GM23248 (cell line): ENCODE data around the gene CAMTA1. TPM values are rescaled to one million over a fixed set of nuclear protein-coding genes. Genes with fewer than 3 reads are reported as not detected.

Experiments used
- DNase-seq: peaks from one replicate; pipeline ENCODE4 v3.0.0-alpha.2; 2015
- H2AFZ ChIP-seq: fragments of 200-600 bp; sonication (generic); 2 replicates; pipeline ENCODE4 v1.6.1; 2016; ENCODE audit warnings: antibody characterized with exemption
- H3F3A ChIP-seq: fragments of 200-600 bp; sonication (generic); 2 replicates; pipeline ENCODE4 v1.6.1; 2016; ENCODE audit warnings: mild to moderate bottlenecking, antibody characterized with exemption, mixed run types; ENCODE audit not compliant: insufficient read depth
- H3K27ac ChIP-seq: fragments of 200-600 bp; sonication (generic); 2 replicates; pipeline ENCODE4 v1.5.1; 2016; ENCODE audit warnings: mild to moderate bottlenecking
- H3K27me3 ChIP-seq: fragments of 200-600 bp; sonication (generic); replicated peaks from 2 replicates; pipeline ENCODE4 v1.6.1; 2016; ENCODE audit warnings: mild to moderate bottlenecking; ENCODE audit not compliant: insufficient read depth
- H3K36me3 ChIP-seq: fragments of 200-600 bp; sonication (generic); 2 replicates; pipeline ENCODE4 v1.6.1; 2016; ENCODE audit warnings: low read depth, mild to moderate bottlenecking
- H3K4me1 ChIP-seq: fragments of 200-600 bp; sonication (generic); 2 replicates; pipeline ENCODE4 v1.6.1; 2016; ENCODE audit warnings: mild to moderate bottlenecking; ENCODE audit not compliant: insufficient read depth
- H3K4me2 ChIP-seq: fragments of 200-600 bp; sonication (generic); one replicate; pipeline ENCODE4 v1.6.1; 2016; ENCODE audit warnings: mild to moderate bottlenecking; ENCODE audit not compliant: unreplicated experiment
- H3K4me3 ChIP-seq: fragments of 200-600 bp; sonication (generic); 2 replicates; pipeline ENCODE4 v1.5.1; 2016; ENCODE audit warnings: mild to moderate bottlenecking
- H3K79me2 ChIP-seq: fragments of 200-600 bp; sonication (generic); 2 replicates; pipeline ENCODE4 v1.6.1; 2016; ENCODE audit warnings: mild to moderate bottlenecking; ENCODE audit not compliant: insufficient read depth
- H3K9ac ChIP-seq: fragments of 200-600 bp; sonication (generic); 2 replicates; pipeline ENCODE4 v1.6.1; 2016; ENCODE audit warnings: mild to moderate bottlenecking
- H3K9me2 ChIP-seq: fragments of 200-600 bp; sonication (generic); 2 replicates; pipeline ENCODE4 v1.6.1; 2016; ENCODE audit warnings: mixed run types, mild to moderate bottlenecking, moderate library complexity; ENCODE audit not compliant: insufficient read depth
- H3K9me3 ChIP-seq: fragments of 200-600 bp; sonication (generic); one replicate; pipeline ENCODE4 v1.6.1; 2017; ENCODE audit warnings: low read depth
- H4K20me1 ChIP-seq: fragments of 200-600 bp; sonication (generic); 2 replicates; pipeline ENCODE4 v1.6.0; 2016; ENCODE audit not compliant: insufficient read depth
- EZH2 ChIP-seq: fragments of 200-600 bp; sonication (generic); IDR thresholded peaks from 2 replicates; pipeline ENCODE4 v1.6.1; 2018; ENCODE audit warnings: antibody characterized with exemption, mild to moderate bottlenecking; ENCODE audit not compliant: insufficient read depth, poor library complexity, severe bottlenecking
- EZH2phosphoT487 ChIP-seq: fragments of 200-600 bp; sonication (generic); IDR thresholded peaks from 2 replicates; pipeline ENCODE4 v1.6.1; 2018; ENCODE audit warnings: antibody characterized with exemption, moderate library complexity, mild to moderate bottlenecking, low read depth; ENCODE audit not compliant: insufficient read depth
- WGBS, 2 experiments: methylation state at CpG; one replicate each; pipeline ENCODE4 v1.1.6; 2015 to 2017; ENCODE audit warnings: low lambda C conversion rate in 2 of 2, low coverage in 1 of 2; ENCODE audit errors: missing lambda C conversion rate in 2 of 2; 5-methylcytosine and 5-hydroxymethylcytosine counted together
- in situ Hi-C: fragments of 300-500 bp; cut with MboI; formaldehyde crosslinking; loops from 2 replicates; pipeline ENCODE4 v1.15.0; 2020
- polyA plus RNA-seq: library from polyadenylated mRNA; unstranded; fragments of >200 nt; fragmentation: Nextera tagmentation; extraction: Ambion mirVana; gene quantifications from 2 replicates; pipeline ENCODE4 v1.2.1, GENCODE V29; 2016
- total RNA-seq: library from RNA; depleted of rRNA; stranded (reverse); fragments of >200 nt; shearing (Covaris generic); gene quantifications from 2 replicates; pipeline ENCODE4 v1.2.3, GENCODE V29; 2014

The CAMTA1 gene
- total and polyA plus RNA-seq, 2 experiments from 2014 or later: 50.1 to 165 TPM

- no peaks in the 10 kb centered on the region for H3K79me2 ChIP-seq
- no peaks in the 10 kb centered on the region for H4K20me1 ChIP-seq
- no peak overlapping the region for H3K27ac ChIP-seq
- H3K9ac ChIP-seq: no peak overlapping the region
- H3K27me3 ChIP-seq: no peaks in the 10 kb centered on the region
- no peaks in the 10 kb centered on the region for H3F3A ChIP-seq
- H3K9me3 ChIP-seq: no peaks in the 10 kb centered on the region
- TF ChIP-seq EZH2 (no peak), EZH2phosphoT487 (no peak)
- no peaks in the 10 kb centered on the region for H3K4me1 ChIP-seq
- H3K4me3 ChIP-seq: no peak overlapping the region
- no peaks in the 10 kb centered on the region for H3K9me2 ChIP-seq
- in situ Hi-C loops: no loop called here
- no peaks in the 10 kb centered on the region for H3K36me3 ChIP-seq
- 76 to 81% methylated on average over 3 of the region's 3 CpGs for WGBS, 2 experiments
- H3K4me2 ChIP-seq: no peak overlapping the region
- no peak for DNase-seq
- no peak overlapping the region for H2AFZ ChIP-seq
Measured at GRCh38 chr1:7345516-7345915, 560.3 kb downstream of the CAMTA1 start.

GRCh38 chr1:7346070-7346596 is 560.9 kb downstream of the CAMTA1 start:
- H2AFZ ChIP-seq: no peak overlapping the region
- no peaks in the 10 kb centered on the region for H3K36me3 ChIP-seq
- H3K79me2 ChIP-seq: no peaks in the 10 kb centered on the region
- H3K9me3 ChIP-seq: no peaks in the 10 kb centered on the region
- H3K4me2 ChIP-seq: no peak overlapping the region
- no peaks in the 10 kb centered on the region for H3F3A ChIP-seq
- no peaks in the 10 kb centered on the region for H3K27me3 ChIP-seq
- no peak overlapping the region for H3K9ac ChIP-seq
- no peak overlapping the region for H3K27ac ChIP-seq
- in situ Hi-C loops: no loop called here
- H3K4me1 ChIP-seq: no peaks in the 10 kb centered on the region
- H4K20me1 ChIP-seq: no peaks in the 10 kb centered on the region
- WGBS, 2 experiments: 93 to 96% methylated on average over 3 of the region's 3 CpGs
- no peak overlapping the region for H3K4me3 ChIP-seq
- TF ChIP-seq EZH2phosphoT487: no peak
- TF ChIP-seq EZH2: no peak
- DNase-seq: no peak
- H3K9me2 ChIP-seq: no peaks in the 10 kb centered on the region

GRCh38 chr1:7346600-7347570 is 561.6 kb downstream of the CAMTA1 start:
- H3K79me2 ChIP-seq: no peaks in the 10 kb centered on the region
- WGBS, 2 experiments: 86 to 87% methylated on average over 24 of the region's 24 CpGs
- H3K4me3 ChIP-seq: no peak overlapping the region
- H3K9ac ChIP-seq: no peak overlapping the region
- no peak for TF ChIP-seq EZH2phosphoT487
- no peak for TF ChIP-seq EZH2
- no peaks in the 10 kb centered on the region for H3F3A ChIP-seq
- no peak overlapping the region for H2AFZ ChIP-seq
- no peaks in the 10 kb centered on the region for H3K9me3 ChIP-seq
- H3K4me2 ChIP-seq: no peak overlapping the region
- no peaks in the 10 kb centered on the region for H3K9me2 ChIP-seq
- in situ Hi-C loops: no loop called here
- no peak for DNase-seq
- H3K27me3 ChIP-seq: no peaks in the 10 kb centered on the region
- H4K20me1 ChIP-seq: no peaks in the 10 kb centered on the region
- H3K36me3 ChIP-seq: no peaks in the 10 kb centered on the region
- H3K4me1 ChIP-seq: no peaks in the 10 kb centered on the region
- H3K27ac ChIP-seq: no peak overlapping the region

- no peak overlapping the region for H3K27ac ChIP-seq
- H3K4me1 ChIP-seq: no peaks in the 10 kb centered on the region
- no peak overlapping the region for H3K4me3 ChIP-seq
- no peak overlapping the region for H3K9ac ChIP-seq
- H3K9me2 ChIP-seq: no peaks in the 10 kb centered on the region
- H3K79me2 ChIP-seq: no peaks in the 10 kb centered on the region
- no peak overlapping the region for H2AFZ ChIP-seq
- in situ Hi-C loops: no loop called here
- H3F3A ChIP-seq: no peaks in the 10 kb centered on the region
- no peaks in the 10 kb centered on the region for H4K20me1 ChIP-seq
- no peaks in the 10 kb centered on the region for H3K9me3 ChIP-seq
- no peaks in the 10 kb centered on the region for H3K27me3 ChIP-seq
- TF ChIP-seq EZH2 (no peak), EZH2phosphoT487 (no peak)
- no peak for DNase-seq
- no peak overlapping the region for H3K4me2 ChIP-seq
- no peaks in the 10 kb centered on the region for H3K36me3 ChIP-seq
- WGBS, 2 experiments: 72 to 73% methylated on average over 10 of the region's 10 CpGs
Measured at GRCh38 chr1:7348073-7348472, 562.8 kb downstream of the CAMTA1 start.
